ENCODE measurements around the gene IFI16.

GRCh38 chr1:158999316-159000069 lies 10.2 kb upstream of the IFI16 start:
- TF ChIP-seq, protein P1, sequence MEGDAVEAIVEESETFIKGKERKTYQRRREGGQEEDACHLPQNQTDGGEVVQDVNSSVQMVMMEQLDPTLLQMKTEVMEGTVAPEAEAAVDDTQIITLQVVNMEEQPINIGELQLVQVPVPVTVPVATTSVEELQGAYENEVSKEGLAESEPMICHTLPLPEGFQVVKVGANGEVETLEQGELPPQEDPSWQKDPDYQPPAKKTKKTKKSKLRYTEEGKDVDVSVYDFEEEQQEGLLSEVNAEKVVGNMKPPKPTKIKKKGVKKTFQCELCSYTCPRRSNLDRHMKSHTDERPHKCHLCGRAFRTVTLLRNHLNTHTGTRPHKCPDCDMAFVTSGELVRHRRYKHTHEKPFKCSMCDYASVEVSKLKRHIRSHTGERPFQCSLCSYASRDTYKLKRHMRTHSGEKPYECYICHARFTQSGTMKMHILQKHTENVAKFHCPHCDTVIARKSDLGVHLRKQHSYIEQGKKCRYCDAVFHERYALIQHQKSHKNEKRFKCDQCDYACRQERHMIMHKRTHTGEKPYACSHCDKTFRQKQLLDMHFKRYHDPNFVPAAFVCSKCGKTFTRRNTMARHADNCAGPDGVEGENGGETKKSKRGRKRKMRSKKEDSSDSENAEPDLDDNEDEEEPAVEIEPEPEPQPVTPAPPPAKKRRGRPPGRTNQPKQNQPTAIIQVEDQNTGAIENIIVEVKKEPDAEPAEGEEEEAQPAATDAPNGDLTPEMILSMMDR (IDR thresholded peaks at IDR 0.05): no peak
- TF ChIP-seq POLR2A (IDR thresholded peaks at IDR 0.05): peak; percentile 78 to 81

Data from adrenal gland (tissue), 5 donors.